Subcutaneous abdominal adipose tissue (tissue), 5 donors: ENCODE results near the gene MYOM1.

Source experiments
- H3K27ac ChIP-seq: one replicate; pipeline ENCODE4 v1.7.0; 2013; ENCODE audit warnings: low read depth, mild to moderate bottlenecking, inconsistent platforms, low read length, moderate library complexity
- H3K27me3 ChIP-seq, 5 donors: one replicate each; pipeline ENCODE4 v1.7.0; 2013; ENCODE audit warnings: low read length in 5 of 5, inconsistent platforms in 1 of 5; ENCODE audit not compliant: control insufficient read depth in 5 of 5, insufficient read depth in 4 of 5
- H3K36me3 ChIP-seq, 5 donors: one replicate each; pipeline ENCODE4 v1.7.0; 2013; ENCODE audit warnings: low read length in 5 of 5; ENCODE audit not compliant: control insufficient read depth in 5 of 5, insufficient read depth in 5 of 5
- H3K4me1 ChIP-seq, 5 donors: one replicate each; pipeline ENCODE4 v1.7.0; 2013; ENCODE audit warnings: low read length in 5 of 5, mild to moderate bottlenecking in 3 of 5, moderate library complexity in 1 of 5; ENCODE audit not compliant: control insufficient read depth in 5 of 5, insufficient read depth in 5 of 5
- H3K4me3 ChIP-seq, 5 donors: one replicate each; pipeline ENCODE4 v1.7.0; 2013; ENCODE audit warnings: low read length in 5 of 5, low read depth in 1 of 5
- H3K9ac ChIP-seq, 5 donors: one replicate each; pipeline ENCODE4 v1.7.0; 2013; ENCODE audit warnings: low read length in 5 of 5, mild to moderate bottlenecking in 4 of 5, moderate library complexity in 3 of 5
- H3K9me3 ChIP-seq, 5 donors: one replicate each; pipeline ENCODE4 v1.7.0; 2013; ENCODE audit warnings: low read length in 5 of 5; ENCODE audit not compliant: control insufficient read depth in 5 of 5
- donor health status: healthy.
- donor health status: healthy.
- donor health status: healthy.
- donor health status: healthy.
- donor health status: healthy.

Gene MYOM1

GRCh38 chr18:3124822-3125221 lies 94.9 kb downstream of the MYOM1 start:
- Histone ChIP-seq H3K9ac (no peak overlapping the region), H3K9me3 (no peaks in the 10 kb centered on the region), H3K4me3 (no peak overlapping the region), H3K27ac (no peak overlapping the region), H3K27me3 (no peaks in the 10 kb centered on the region), H3K4me1 (no peaks in the 10 kb centered on the region), H3K36me3 (peaks cover 4 to 25% (median 16%) of the 10 kb centered on the region in 5 donors)

DNA sequence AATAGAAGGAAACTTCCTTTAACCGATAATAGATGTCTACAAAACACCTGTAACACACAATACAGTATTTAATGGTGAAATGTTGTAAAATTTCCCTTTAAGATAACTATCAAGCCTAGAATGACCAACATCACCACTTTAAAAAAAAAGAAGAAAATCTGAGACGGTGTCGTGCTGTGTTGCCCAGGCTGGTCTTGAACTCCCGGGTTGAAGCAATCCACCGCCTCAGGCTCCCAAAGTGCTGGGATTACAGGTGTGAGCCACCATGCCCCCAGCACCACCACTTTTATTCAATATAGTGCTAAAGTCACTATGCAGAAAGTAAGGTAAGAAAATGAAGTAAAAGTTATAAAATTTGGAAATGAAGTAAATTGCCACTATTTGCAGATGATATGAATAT lies 96.9 kb downstream of the MYOM1 start:
- Histone ChIP-seq H3K4me3 (no peak overlapping the region), H3K27me3 (no peaks in the 10 kb centered on the region), H3K9ac (no peak overlapping the region), H3K9me3 (no peaks in the 10 kb centered on the region), H3K36me3 (peaks cover 4 to 32% (median 17%) of the 10 kb centered on the region in 5 donors), H3K27ac (no peak overlapping the region), H3K4me1 (no peaks in the 10 kb centered on the region)

GRCh38 chr18:3121259-3121658 lies 98.5 kb downstream of the MYOM1 start:
- H3K4me1 ChIP-seq = no peaks in the 10 kb centered on the region
- H3K9me3 ChIP-seq = no peaks in the 10 kb centered on the region
- H3K27ac ChIP-seq = no peak overlapping the region
- H3K27me3 ChIP-seq = no peaks in the 10 kb centered on the region
- no peak overlapping the region for H3K4me3 ChIP-seq
- no peak overlapping the region for H3K9ac ChIP-seq
- peaks cover 4 to 28% (median 13%) of the 10 kb centered on the region in 5 donors for H3K36me3 ChIP-seq

DNA sequence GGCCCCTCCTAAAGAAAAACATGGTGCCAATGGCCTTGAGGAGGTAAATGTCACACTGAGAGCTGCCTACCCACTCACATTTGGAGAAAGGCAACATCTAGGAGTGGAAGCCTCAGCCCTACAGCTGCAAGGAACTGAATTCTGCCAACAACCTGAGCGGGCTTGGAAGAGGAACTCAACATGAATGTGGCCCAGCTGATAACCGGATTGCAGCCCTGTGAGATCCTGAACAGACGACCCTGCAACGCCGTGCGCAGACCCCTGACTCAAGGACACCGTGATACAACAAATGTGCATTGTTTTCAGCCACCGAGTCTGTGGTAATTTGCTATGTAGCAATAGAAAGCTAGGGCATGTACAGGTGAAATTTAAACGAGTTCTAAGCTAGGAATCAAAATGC lies 99.4 kb downstream of the MYOM1 start:
- no peaks in the 10 kb centered on the region for H3K9me3 ChIP-seq
- no peak overlapping the region for H3K27ac ChIP-seq
- peaks cover 5 to 32% (median 14%) of the 10 kb centered on the region in 5 donors for H3K36me3 ChIP-seq
- H3K9ac ChIP-seq = no peak overlapping the region
- H3K4me3 ChIP-seq = no peak overlapping the region
- no peaks in the 10 kb centered on the region for H3K4me1 ChIP-seq
- no peaks in the 10 kb centered on the region for H3K27me3 ChIP-seq

- Histone ChIP-seq H3K27ac (no peak overlapping the region), H3K27me3 (no peaks in the 10 kb centered on the region), H3K9me3 (no peaks in the 10 kb centered on the region), H3K4me1 (no peaks in the 10 kb centered on the region), H3K4me3 (no peak overlapping the region), H3K36me3 (peaks cover 5 to 28% (median 15%) of the 10 kb centered on the region in 5 donors), H3K9ac (no peak overlapping the region)
These were observed 100.1 kb downstream of the MYOM1 start for GRCh38 chr18:3119401-3120341.

GRCh38 chr18:3118195-3119010 lies 101.4 kb downstream of the MYOM1 start:
- Histone ChIP-seq H3K9me3 (no peaks in the 10 kb centered on the region), H3K27ac (no peak overlapping the region), H3K4me3 (no peak overlapping the region), H3K36me3 (peaks cover 5 to 26% (median 15%) of the 10 kb centered on the region in 5 donors), H3K9ac (no peak overlapping the region), H3K4me1 (no peaks in the 10 kb centered on the region), H3K27me3 (no peaks in the 10 kb centered on the region)

DNA sequence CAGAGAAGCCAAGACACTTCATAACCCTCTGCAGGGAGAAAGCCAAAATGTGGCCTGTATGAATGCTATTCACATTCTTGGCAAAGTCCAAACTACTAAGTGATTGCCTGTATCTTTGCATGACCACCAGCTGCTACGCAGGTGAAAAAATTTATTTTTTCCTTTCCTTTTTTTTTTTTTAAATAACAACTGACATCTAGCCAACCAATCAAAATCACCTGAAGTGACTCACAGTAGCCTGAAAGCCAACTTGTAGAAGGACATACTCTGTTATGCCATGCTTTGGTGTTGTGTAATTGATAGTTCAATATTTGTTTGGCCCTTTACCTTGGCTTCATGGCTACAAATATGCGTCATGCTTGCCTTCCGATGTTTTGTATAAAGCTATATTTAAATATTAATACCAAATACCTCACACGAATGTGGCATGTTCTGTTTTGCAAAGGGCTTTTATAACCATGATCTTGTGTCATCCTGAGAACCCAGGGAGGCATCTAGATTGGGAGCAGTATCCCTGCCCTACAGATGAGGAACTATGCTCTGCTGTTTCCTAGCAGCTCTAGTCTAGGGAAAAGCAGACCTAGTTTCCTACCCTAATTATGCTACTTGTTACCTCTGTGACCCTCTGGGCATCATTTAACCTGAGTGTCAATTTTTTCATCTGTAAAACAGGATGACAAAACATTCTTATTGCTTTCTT lies 102.1 kb downstream of the MYOM1 start:
- Histone ChIP-seq H3K4me3 (no peak overlapping the region), H3K36me3 (peaks cover 5 to 26% (median 15%) of the 10 kb centered on the region in 5 donors), H3K4me1 (no peaks in the 10 kb centered on the region), H3K27ac (no peak overlapping the region), H3K9me3 (no peaks in the 10 kb centered on the region), H3K27me3 (no peaks in the 10 kb centered on the region), H3K9ac (no peak overlapping the region)

- no peak overlapping the region for H3K27ac ChIP-seq
- H3K9ac ChIP-seq = no peak overlapping the region
- no peaks in the 10 kb centered on the region for H3K9me3 ChIP-seq
- H3K27me3 ChIP-seq = no peaks in the 10 kb centered on the region
- peaks cover 5 to 26% (median 15%) of the 10 kb centered on the region in 5 donors for H3K36me3 ChIP-seq
- H3K4me1 ChIP-seq = no peaks in the 10 kb centered on the region
- H3K4me3 ChIP-seq = no peak overlapping the region
These were observed 104.2 kb downstream of the MYOM1 start for GRCh38 chr18:3115447-3116030.

- Histone ChIP-seq H3K36me3 (peaks cover 5 to 24% (median 11%) of the 10 kb centered on the region in 5 donors), H3K27ac (no peak overlapping the region), H3K4me3 (no peak overlapping the region), H3K4me1 (no peaks in the 10 kb centered on the region), H3K27me3 (no peaks in the 10 kb centered on the region), H3K9ac (no peak overlapping the region), H3K9me3 (no peaks in the 10 kb centered on the region)
These were observed 105.3 kb downstream of the MYOM1 start for GRCh38 chr18:3114451-3114850.
